GM18498 (cell line): ENCODE measurements around the gene GAL.

ENCODE experiments used
- ATAC-seq: cut with Tn5 transposase; IDR thresholded peaks from one replicate; pipeline ENCODE4 v1.9.1; 2021; ENCODE audit warnings: mild to moderate bottlenecking, moderate library complexity; ENCODE audit not compliant: unreplicated experiment

Gene GAL

GRCh38 chr11:68704887-68705286 is 20.5 kb downstream of the GAL start:
- no peak for ATAC-seq

GRCh38 chr11:68707527-68707926 is 23.2 kb downstream of the GAL start:
- no peak for ATAC-seq

- no peak for ATAC-seq
Observed at GRCh38 chr11:68709062-68709461, 24.7 kb downstream of the GAL start.

- no peak for ATAC-seq
Observed at GRCh38 chr11:68710409-68710808, 26.1 kb downstream of the GAL start.

- ATAC-seq: no peak
Observed at GRCh38 chr11:68711114-68711513, 26.8 kb downstream of the GAL start.

- no peak for ATAC-seq
Observed at GRCh38 chr11:68714060-68714856, 29.9 kb downstream of the GAL start.

GRCh38 chr11:68715456-68716122 is 31.2 kb downstream of the GAL start:
- ATAC-seq: no peak

GRCh38 chr11:68721075-68721474 is 36.7 kb downstream of the GAL start:
- no peak for ATAC-seq

- no peak for ATAC-seq
Observed at GRCh38 chr11:68722143-68722542, 37.8 kb downstream of the GAL start.

- ATAC-seq: no peak
Observed at GRCh38 chr11:68724293-68724692, 39.9 kb downstream of the GAL start.

GRCh38 chr11:68727783-68728182 is 43.4 kb downstream of the GAL start:
- no peak for ATAC-seq

GRCh38 chr11:68734111-68734510 is 49.8 kb downstream of the GAL start:
- no peak for ATAC-seq

- ATAC-seq: no peak
Observed at GRCh38 chr11:68735125-68735524, 50.8 kb downstream of the GAL start.

- no peak for ATAC-seq
Observed at GRCh38 chr11:68735646-68736045, 51.3 kb downstream of the GAL start.
